ENCODE measurements around the gene COL18A1.

DNA sequence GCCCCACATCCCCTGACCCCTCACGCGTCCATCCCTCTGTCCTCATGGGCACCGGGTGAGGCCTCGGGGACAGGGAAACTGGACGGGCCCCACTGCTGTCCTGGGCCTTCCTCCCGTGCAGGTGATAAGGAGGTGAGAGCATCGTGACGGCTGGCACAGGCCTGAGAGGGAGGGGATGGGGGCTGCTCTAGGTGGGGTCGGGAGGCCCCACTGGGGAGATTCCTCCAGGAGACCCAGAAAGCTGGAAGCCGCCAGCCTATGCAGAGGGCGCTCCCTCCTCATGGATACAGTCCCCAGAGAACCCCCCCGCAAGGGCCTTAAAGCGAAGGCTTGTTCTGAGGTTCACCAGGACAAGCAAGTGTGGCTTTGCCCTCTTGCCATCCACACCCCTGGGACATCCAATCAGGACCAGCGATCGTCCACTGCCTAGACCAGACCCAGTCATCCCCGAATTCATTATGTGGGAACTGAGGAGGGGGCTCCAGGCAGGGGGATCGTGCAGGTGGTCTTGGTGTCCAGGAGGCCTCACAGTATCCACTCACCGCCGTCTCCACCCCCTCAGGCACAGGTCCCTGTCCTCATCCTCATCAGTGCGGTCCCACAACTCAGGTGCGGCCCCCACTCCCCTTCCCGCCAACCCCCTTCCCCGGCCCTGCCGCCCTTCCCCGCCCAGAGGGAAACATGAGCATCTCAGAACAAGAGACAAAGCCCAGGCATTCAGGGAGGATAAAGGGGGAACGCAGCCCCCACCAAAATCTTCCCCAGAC is 45.3 kb upstream of the COL18A1 start:
- TF ChIP-seq, protein P1, sequence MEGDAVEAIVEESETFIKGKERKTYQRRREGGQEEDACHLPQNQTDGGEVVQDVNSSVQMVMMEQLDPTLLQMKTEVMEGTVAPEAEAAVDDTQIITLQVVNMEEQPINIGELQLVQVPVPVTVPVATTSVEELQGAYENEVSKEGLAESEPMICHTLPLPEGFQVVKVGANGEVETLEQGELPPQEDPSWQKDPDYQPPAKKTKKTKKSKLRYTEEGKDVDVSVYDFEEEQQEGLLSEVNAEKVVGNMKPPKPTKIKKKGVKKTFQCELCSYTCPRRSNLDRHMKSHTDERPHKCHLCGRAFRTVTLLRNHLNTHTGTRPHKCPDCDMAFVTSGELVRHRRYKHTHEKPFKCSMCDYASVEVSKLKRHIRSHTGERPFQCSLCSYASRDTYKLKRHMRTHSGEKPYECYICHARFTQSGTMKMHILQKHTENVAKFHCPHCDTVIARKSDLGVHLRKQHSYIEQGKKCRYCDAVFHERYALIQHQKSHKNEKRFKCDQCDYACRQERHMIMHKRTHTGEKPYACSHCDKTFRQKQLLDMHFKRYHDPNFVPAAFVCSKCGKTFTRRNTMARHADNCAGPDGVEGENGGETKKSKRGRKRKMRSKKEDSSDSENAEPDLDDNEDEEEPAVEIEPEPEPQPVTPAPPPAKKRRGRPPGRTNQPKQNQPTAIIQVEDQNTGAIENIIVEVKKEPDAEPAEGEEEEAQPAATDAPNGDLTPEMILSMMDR (IDR thresholded peaks at IDR 0.05): no peak
- TF ChIP-seq EZH2 (IDR thresholded peaks at IDR 0.05; ENCODE audit: borderline replicate concordance, insufficient read depth, low read depth, low read length, poor library complexity, severe bottlenecking): no peak
